Measurements from ENCODE around the gene DIPK1A.

Gene DIPK1A

DNA sequence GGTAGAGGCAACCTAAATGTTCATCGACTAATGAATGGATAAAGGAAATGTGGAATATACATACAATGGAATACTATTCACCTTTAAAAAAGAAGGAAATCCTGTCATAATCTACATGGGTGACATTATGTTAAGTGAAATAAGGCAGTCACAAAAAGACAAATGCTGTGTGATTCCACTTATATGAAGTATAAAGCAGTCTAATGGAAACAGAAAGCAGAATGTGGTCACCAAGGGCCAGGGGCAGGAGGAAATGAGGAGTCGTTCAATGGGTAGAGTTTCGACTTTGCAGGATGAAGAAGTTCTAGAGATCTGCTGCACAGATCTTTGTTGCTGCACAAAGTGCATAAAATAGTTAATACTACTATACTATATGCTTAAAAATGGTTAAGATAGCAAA lies 7.8 kb downstream of the DIPK1A start:
- DNase-seq (ENCODE audit: low read depth) = no peak

GRCh38 chr1:92952714-92953113 lies 8.5 kb downstream of the DIPK1A start:
- DNase-seq (ENCODE audit: low read depth) = no peak

- DNase-seq (ENCODE audit: low read depth) = no peak
Measured at GRCh38 chr1:92951141-92951582, 10.1 kb downstream of the DIPK1A start.

GRCh38 chr1:92949937-92950817 lies 11.1 kb downstream of the DIPK1A start:
- DNase-seq (ENCODE audit: low read depth) = no peak

DNA sequence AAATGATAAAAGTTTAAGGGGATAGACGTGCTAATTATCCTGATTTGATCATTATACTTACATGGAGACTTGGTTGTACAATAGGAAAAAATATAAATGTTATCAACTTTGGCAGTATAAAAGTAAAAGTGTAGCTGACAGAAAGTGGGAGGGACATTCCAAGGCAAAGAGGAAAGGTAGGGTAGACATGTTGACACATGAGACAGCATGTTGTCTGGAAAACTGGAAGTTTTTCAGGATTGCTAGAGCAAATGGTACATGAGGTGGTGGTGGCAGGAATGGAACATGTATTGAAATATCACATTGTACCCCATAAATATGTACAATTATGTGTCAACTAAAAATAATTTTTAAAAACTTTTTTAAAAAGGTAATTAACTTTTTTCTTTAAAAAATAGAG lies 13.2 kb downstream of the DIPK1A start:
- no peak for DNase-seq (ENCODE audit: low read depth)

GRCh38 chr1:92945748-92946270 lies 15.5 kb downstream of the DIPK1A start:
- DNase-seq (ENCODE audit: low read depth) = no peak

DNA sequence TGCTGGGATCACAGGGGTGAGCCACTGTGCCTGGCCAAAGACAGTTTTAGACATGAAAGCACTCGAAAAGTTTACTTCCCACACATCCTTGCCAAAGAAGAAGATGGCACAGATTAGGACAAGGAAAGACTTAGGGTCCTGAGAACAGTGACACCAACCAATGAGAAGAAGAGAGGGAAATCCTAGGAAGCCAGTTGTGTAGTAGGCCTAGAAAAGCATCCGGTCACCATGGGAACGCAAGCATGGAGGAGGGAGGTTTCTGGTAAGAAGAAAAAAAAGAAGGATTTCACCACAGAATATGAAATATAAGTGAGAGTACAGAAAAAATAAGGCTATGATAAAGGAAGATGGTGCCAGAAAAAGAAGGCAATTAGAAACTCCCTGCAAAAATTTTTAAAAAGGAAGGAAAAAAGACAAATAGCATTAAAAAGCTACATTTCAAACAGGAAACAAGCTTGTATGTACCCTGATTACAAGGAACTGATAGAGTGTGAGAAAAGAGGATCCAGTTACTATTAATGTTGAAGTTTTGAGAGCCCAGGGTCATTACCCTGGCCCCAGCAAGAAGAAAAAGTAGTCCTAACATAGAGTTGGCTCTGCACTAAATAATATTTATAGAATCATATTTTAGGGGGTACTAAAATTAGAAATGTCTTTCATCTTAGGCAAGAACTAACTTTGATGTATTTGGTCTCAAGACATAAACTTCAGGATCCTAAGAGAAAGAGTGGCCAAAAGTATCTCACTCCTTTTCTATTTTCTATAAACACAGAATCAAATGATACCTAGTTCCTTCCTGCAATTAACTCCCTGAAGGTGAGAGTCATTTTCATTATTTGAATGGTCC lies 16.1 kb downstream of the DIPK1A start:
- DNase-seq (ENCODE audit: low read depth) = no peak

GRCh38 chr1:92943502-92943847 lies 17.8 kb downstream of the DIPK1A start:
- DNase-seq (ENCODE audit: low read depth) = no peak

DNA sequence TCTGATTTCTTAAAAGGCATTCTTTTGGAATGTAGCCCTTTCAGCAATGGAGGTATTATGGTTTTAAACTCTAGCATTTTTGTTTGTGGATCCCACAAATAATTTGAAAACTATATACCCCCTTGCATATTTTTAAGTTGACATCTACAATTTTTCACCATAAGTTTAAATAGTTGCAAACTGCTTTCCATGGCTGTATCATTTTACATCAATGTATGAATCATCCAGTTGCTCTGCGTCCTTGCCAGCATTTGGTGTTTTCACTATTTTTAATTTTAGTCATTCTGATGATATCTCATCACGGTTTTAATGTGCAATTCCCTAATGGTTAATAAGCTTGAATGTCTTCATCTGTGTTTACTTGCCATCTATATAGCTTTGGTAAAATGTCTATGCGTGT lies 20.7 kb downstream of the DIPK1A start:
- DNase-seq (ENCODE audit: low read depth) = no peak

DNA sequence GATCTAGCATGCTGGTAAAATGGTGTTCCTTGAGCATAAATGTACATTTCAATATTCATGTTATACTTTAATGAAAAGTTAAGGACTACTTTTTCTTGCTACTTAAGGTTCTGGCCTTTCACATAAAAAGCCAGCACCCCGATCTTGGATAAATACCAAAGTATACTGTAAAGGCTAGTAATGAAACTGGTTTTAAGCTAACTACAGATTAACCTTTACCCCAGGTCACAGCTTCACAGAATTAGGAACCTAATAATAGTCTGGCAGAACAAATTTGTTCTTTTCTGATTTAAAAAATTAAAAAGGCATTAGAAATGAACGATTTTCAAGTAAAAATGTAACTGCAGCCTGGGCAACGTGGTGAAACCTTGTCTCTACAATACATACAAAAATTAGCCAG lies 23.5 kb downstream of the DIPK1A start:
- DNase-seq (ENCODE audit: low read depth) = no peak

GRCh38 chr1:92936865-92937264 lies 24.4 kb downstream of the DIPK1A start:
- no peak for DNase-seq (ENCODE audit: low read depth)

DNA sequence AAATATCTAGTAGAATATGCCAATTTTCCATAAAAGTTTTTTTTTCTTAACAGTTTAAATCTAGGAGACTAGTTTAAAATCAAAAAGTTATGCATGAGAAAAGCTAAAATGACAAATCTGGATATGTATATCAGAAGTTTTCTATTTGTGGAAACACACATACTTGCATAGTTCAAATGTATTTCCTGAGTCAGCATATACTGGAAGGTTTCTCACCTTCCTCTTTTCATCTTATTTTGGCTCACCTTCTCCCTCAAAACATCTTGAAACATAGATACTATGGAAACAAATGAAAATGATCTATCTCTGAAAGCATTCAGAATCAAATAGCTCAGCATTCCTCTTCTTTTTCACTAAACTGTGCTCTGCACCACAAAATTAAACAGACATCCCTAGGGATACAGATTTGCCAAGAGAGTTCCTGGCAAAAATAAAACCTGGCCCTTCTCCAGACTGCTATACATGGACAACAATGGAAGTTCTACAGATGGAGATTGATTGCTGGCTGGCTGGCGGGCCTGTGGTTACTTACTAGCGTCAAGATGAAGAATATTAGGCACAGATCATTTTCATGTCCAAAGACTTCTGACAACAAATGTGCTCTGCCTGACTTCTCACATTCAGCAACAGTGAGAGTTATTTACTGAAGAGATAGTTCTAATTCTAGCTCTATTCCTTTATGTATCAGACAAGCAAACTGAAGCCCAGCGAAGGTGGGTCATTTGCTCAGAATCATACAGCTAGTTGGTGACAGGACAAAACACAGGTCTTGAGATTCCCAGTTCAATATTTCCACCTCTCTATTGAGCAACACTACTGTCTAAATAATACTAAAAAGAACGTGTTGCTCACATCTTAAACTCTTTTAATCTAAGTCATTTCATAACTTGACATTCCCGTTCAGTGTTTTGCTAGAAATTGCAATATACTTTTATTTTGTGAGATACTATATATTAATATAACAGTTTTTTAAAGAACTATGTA lies 26.6 kb downstream of the DIPK1A start:
- no peak for DNase-seq (ENCODE audit: low read depth)

DNA sequence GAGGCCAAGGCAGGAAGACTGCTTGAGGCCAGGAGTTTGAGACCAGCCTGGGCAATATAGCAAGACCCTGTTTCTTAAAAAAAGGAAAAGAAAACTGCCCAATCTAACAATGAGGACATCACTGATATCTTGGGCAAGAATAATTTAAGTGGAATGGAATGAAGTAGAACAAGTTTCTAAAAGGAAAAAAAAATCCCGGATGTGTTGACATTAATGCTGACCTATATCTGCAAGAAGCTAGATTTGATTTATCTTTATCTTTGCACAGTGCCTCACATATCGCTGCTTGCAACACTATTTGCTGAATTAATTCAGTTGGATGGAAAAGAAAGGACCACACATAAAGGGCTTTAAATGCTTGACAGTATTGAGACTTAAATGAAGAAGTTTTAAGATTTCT lies 27.8 kb downstream of the DIPK1A start:
- no peak for DNase-seq (ENCODE audit: low read depth)

GRCh38 chr1:92931691-92932090 lies 29.6 kb downstream of the DIPK1A start:
- DNase-seq (ENCODE audit: low read depth) = no peak

DNA sequence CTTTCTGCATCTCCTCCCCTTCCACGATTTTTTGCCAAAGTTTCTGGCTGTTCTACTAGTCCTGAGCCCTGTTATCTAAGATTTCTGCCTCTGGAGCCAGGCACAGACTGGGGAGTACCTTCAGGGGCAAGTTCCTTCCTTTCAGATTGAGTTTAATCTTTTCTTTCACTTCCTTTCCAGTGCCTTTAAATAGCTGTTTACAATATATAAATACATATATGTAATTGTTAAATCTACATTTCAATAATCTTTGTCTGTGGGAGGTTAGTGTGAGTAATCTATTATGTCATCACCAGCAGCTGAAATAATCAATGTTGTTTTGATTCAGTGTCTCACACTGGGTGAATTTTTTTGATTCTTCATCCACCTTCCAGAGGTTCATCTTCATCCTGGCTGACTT lies 31.8 kb downstream of the DIPK1A start:
- no peak for DNase-seq (ENCODE audit: low read depth)

GRCh38 chr1:92927870-92928269 lies 33.4 kb downstream of the DIPK1A start:
- no peak for DNase-seq (ENCODE audit: low read depth)

GRCh38 chr1:92926873-92927272 lies 34.4 kb downstream of the DIPK1A start:
- DNase-seq (ENCODE audit: low read depth) = no peak

- no peak for DNase-seq (ENCODE audit: low read depth)
Measured at GRCh38 chr1:92924501-92924900, 36.8 kb downstream of the DIPK1A start.

DNA sequence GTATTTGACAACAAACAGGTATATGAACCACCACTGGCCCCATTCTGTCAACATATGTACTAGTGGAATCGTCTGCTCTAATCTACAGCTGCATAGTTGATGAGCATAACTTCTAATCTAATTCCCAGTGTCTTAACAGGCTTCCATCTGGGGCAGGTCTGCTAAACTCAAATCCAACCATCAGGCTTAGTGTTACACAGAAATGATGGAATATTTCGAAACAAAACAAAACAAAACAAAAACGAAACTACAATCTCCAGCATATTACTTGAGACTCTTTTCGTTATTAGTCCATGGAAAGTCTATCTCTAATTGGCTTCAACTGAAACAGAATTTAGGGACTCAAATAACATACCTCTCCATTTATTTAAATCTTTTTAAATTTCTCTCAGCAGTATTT lies 37.6 kb downstream of the DIPK1A start:
- no peak for DNase-seq (ENCODE audit: low read depth)

- DNase-seq (ENCODE audit: low read depth) = no peak
Measured at GRCh38 chr1:92922356-92923035, 38.8 kb downstream of the DIPK1A start.
